ENCODE measurements around the gene BANF2. TPM values are rescaled to one million over a fixed set of nuclear protein-coding genes. Genes with fewer than 3 reads are reported as not detected.

Gene BANF2
- not detected in 2 replicates for total RNA-seq (2021)
- long read RNA-seq: 0 reads

DNA sequence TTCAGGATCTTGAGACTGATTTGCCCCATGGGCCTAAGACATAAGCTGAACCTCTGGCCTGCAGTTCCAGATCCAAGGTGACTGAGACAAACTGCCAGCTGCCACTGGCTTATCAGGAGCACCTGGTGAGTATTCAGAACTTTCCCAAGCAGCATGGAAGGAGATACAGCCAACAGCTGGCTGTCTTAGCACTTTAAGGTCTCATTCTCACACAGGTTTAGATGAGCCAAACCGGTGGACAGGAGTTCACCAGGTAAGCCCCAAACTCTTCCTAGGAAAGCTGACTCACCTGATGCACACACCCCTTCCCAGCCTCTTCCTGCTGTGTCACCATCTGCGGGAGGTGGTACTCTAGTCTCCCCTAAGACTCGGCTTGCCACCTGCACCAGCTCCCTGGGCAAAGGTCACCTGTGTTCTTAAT, at the start of gene BANF2:
Gene BANF2, plus strand, starts transcription at position 36 of the 421 bp plus-strand sequence. CDS start 25,060 bp downstream, outside the sequence.
- Histone ChIP-seq H2BK5ac (ENCODE audit: insufficient read length, low read length) (no peak within 1 kb of the TSS), H4K91ac (ENCODE audit: insufficient read length, low read depth, low read length) (no peak within 1 kb of the TSS), H4K8ac (replicated peaks; ENCODE audit: insufficient read length, low read depth, low read length) (no peak within 1 kb of the TSS), H3K23ac (ENCODE audit: insufficient read length, low read depth, low read length) (no peak within 1 kb of the TSS), H3K18ac (ENCODE audit: insufficient read length, low read depth, low read length) (no peak within 1 kb of the TSS), H3T11ph (ENCODE audit: low read length) (no peak within 1 kb of the TSS), H3K4ac (ENCODE audit: low read depth, low read length) (no peak within 1 kb of the TSS), H2BK120ac (ENCODE audit: low read depth, low read length, poor library complexity, severe bottlenecking) (no peak within 1 kb of the TSS), H3K23me2 (ENCODE audit: insufficient read length, low read depth, low read length, poor library complexity, severe bottlenecking) (no peaks in the 10 kb centered on the region), H3K4me1 (ENCODE audit: insufficient read depth, low read length) (no peaks in the 10 kb centered on the region), H3K9ac (ENCODE audit: extremely low read depth, insufficient read length, low read length) (no peak within 1 kb of the TSS), H2AK5ac (ENCODE audit: insufficient read length, low read length) (no peak within 1 kb of the TSS), H3K27me3 (ENCODE audit: insufficient read depth, low read length) (no peaks in the 10 kb centered on the region), H2BK12ac (ENCODE audit: insufficient read length, low read depth, low read length) (no peak within 1 kb of the TSS), H3K27ac (ENCODE audit: insufficient read length, low read depth, low read length) (no peak within 1 kb of the TSS), H2AFZ (ENCODE audit: low read length) (no peak within 1 kb of the TSS), H2BK20ac (ENCODE audit: low read depth, low read length, poor library complexity, severe bottlenecking) (no peak within 1 kb of the TSS), H3K9me3 (ENCODE audit: control insufficient read depth, low read depth, low read length) (no peaks in the 10 kb centered on the region), H2BK15ac (ENCODE audit: low read depth, low read length) (no peak within 1 kb of the TSS), H3K4me2 (ENCODE audit: insufficient read depth, insufficient read length, low read length) (no peak within 1 kb of the TSS), H3K79me1 (ENCODE audit: insufficient read depth, low read depth, low read length, poor library complexity, severe bottlenecking) (no peaks in the 10 kb centered on the region), H4K20me1 (ENCODE audit: control insufficient read depth, insufficient read depth, insufficient read length) (no peaks in the 10 kb centered on the region), H3K14ac (ENCODE audit: insufficient read depth, low read length) (no peak within 1 kb of the TSS), H3K79me2 (ENCODE audit: insufficient read depth, low read length) (no peaks in the 10 kb centered on the region), H3K56ac (ENCODE audit: insufficient read length, low read depth, low read length) (no peak within 1 kb of the TSS), H4K5ac (ENCODE audit: insufficient read length, low read depth, low read length) (no peak within 1 kb of the TSS)
- WGBS (ENCODE audit: extremely low coverage, insufficient read length, low lambda C conversion rate): no CpG with 5 or more reads among the region's 3 CpGs
- TF ChIP-seq, protein P1, sequence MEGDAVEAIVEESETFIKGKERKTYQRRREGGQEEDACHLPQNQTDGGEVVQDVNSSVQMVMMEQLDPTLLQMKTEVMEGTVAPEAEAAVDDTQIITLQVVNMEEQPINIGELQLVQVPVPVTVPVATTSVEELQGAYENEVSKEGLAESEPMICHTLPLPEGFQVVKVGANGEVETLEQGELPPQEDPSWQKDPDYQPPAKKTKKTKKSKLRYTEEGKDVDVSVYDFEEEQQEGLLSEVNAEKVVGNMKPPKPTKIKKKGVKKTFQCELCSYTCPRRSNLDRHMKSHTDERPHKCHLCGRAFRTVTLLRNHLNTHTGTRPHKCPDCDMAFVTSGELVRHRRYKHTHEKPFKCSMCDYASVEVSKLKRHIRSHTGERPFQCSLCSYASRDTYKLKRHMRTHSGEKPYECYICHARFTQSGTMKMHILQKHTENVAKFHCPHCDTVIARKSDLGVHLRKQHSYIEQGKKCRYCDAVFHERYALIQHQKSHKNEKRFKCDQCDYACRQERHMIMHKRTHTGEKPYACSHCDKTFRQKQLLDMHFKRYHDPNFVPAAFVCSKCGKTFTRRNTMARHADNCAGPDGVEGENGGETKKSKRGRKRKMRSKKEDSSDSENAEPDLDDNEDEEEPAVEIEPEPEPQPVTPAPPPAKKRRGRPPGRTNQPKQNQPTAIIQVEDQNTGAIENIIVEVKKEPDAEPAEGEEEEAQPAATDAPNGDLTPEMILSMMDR (conservative IDR thresholded peaks at IDR 0.05): no peak
- no peak for DNase-seq
- H3K27me3 Mint-ChIP-seq (ENCODE audit: low read depth): peaks cover 1% of the 10 kb centered on the region; the same call in 1 of the 2 replicates
- peaks cover 0 to 7% of the 10 kb centered on the region in 2 experiments; a peak in 2 of 5 replicates for H3K9me3 Mint-ChIP-seq
- no peaks in the 10 kb centered on the region; a peak in 1 of 4 replicates for H3K4me1 Mint-ChIP-seq
- no peak within 1 kb of the TSS for H3K4me3 Mint-ChIP-seq
- no peak within 1 kb of the TSS for H3K27ac Mint-ChIP-seq
- no peaks in the 10 kb centered on the region; a peak in 1 of 7 replicates for H3K36me3 Mint-ChIP-seq (ENCODE audit: insufficient read depth in 1 of 3, low read depth in 3 of 3)
